H1 (cell line): ENCODE results near the gene CHD5. TPM values are rescaled to one million over a fixed set of nuclear protein-coding genes. Genes with fewer than 3 reads are reported as not detected.

Experiments
- KDM1A ChIP-seq: fragments of 200-600, 300-600 bp; sonication (generic); IDR thresholded peaks from 2 replicates; pipeline ENCODE4 v1.7.1; 2016; ENCODE audit warnings: mild to moderate bottlenecking, low read length, borderline replicate concordance
- NRF1 ChIP-seq: IDR thresholded peaks from 2 replicates; pipeline ENCODE4 v1.6.1; 2011; ENCODE audit warnings: mild to moderate bottlenecking, low read depth, low read length, improper control_type of control experiment
- POLR2A ChIP-seq, 2 experiments: IDR thresholded peaks; 1 replicate in 1 of 2; 2 replicates in 1 of 2; pipeline ENCODE4 v1.6.1; 2011; ENCODE audit warnings: low read depth in 2 of 2, low read length in 2 of 2, mild to moderate bottlenecking in 2 of 2; ENCODE audit errors: control extremely low read depth in 1 of 2
- polyA plus RNA-seq, 7 experiments: library from polyadenylated mRNA; depleted of rRNA in 3 of 7; stranded (reverse) in 5 of 7; unstranded in 2 of 7; fragments of >200 nt in 5 of 7; fragments of 200-250 nt in 2 of 7; gene quantifications; 1 replicate in 5 of 7; 2 replicates in 1 of 7; 4 replicates in 1 of 7; pipeline versions ENCODE4 v1.2.1 to v1.2.3, GENCODE V29; 2011 to 2013; ENCODE audit warnings: missing spikeins in 2 of 7, mixed read lengths in 2 of 7
- total RNA-seq: library from RNA; stranded (reverse); fragmentation: NEBNext Ultra II Directional; extraction: Animal tissue kit (Norgen Biotek cat#: 25700); gene quantifications from 2 replicates; pipeline ENCODE4 v1.2.1, GENCODE V29; 2021

CHD5 gene
- total and polyA plus RNA-seq, 2 of the 8 experiments (the other 6 are each of a cell fraction or from before 2014, with no cell fraction given), result 0.42 to 1.8 TPM

DNA sequence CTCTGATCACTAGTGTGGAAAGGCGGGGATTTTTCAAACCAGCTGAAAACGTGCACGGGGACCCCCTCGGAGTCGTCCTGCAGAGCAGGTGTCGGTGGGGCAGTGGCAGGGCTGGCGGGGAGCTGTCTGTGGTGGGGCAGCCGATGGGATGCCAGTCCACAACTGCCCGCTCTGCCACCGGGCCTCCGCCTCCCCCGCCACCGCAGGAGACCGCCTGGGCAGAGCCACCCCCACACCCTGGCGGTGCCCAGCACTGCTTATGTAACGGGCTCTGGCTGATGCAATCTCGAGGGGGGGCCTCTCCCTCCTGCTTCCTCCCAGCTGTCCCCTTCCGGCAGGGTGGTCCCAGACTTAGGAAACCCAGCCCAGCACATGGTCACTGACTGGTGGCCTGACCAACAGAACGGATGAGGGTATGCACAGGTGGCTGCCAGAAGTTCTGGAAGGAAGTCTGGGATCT is 9.3 kb downstream of the CHD5 start (continued):
- TF ChIP-seq POLR2A (IDR thresholded peaks at IDR 0.05; ENCODE audit: control extremely low read depth in 1 of 2, low read depth in 2 of 2, low read length in 2 of 2) (no peak), NRF1 (no peak), KDM1A (no peak)
- TF ChIP-seq, all 59 proteins: peak for 0
